NCI-H524 (cell line): ENCODE data around the gene GRIK2.

Experiments
- DNase-seq, 2 experiments: peaks; one replicate each; lab custom pipeline; 2025; lab: John Stamatoyannopoulos, UW

GRIK2 gene

GRCh38 chr6:101400326-101401135, 7.0 kb downstream of the GRIK2 start:
- DNase-seq = peak in 1 of 2 experiments; percentile 20

GRCh38 chr6:101401171-101401570, 7.7 kb downstream of the GRIK2 start:
- DNase-seq = no peak

- DNase-seq = peak in 1 of 2 experiments; percentile 64
Measured at GRCh38 chr6:101401792-101402621, 8.5 kb downstream of the GRIK2 start.

GRCh38 chr6:101402622-101403031, 9.1 kb downstream of the GRIK2 start:
- DNase-seq = peak in 1 of 2 experiments; percentile 45

GRCh38 chr6:101403216-101403945, 9.9 kb downstream of the GRIK2 start:
- no peak for DNase-seq

GRCh38 chr6:101404775-101405174, 11.3 kb downstream of the GRIK2 start:
- DNase-seq = no peak

GRCh38 chr6:101413773-101414172, 20.3 kb downstream of the GRIK2 start:
- no peak for DNase-seq

GRCh38 chr6:101417900-101418299, 24.4 kb downstream of the GRIK2 start:
- DNase-seq = no peak

GRCh38 chr6:101422251-101422650, 28.7 kb downstream of the GRIK2 start:
- no peak for DNase-seq

- DNase-seq = no peak
Measured at GRCh38 chr6:101422811-101423210, 29.3 kb downstream of the GRIK2 start.

- DNase-seq = no peak
Measured at GRCh38 chr6:101429270-101429669, 35.8 kb downstream of the GRIK2 start.

- no peak for DNase-seq
Measured at GRCh38 chr6:101429845-101430244, 36.3 kb downstream of the GRIK2 start.

GRCh38 chr6:101433141-101433540, 39.6 kb downstream of the GRIK2 start:
- DNase-seq = no peak

- DNase-seq = no peak
Measured at GRCh38 chr6:101434601-101435000, 41.1 kb downstream of the GRIK2 start.

GRCh38 chr6:101435038-101435437, 41.5 kb downstream of the GRIK2 start:
- no peak for DNase-seq

- no peak for DNase-seq
Measured at GRCh38 chr6:101439790-101440189, 46.3 kb downstream of the GRIK2 start.

GRCh38 chr6:101443315-101443714, 49.8 kb downstream of the GRIK2 start:
- DNase-seq = no peak

GRCh38 chr6:101444717-101445116, 51.2 kb downstream of the GRIK2 start:
- no peak for DNase-seq

GRCh38 chr6:101445527-101445926, 52.0 kb downstream of the GRIK2 start:
- no peak for DNase-seq

GRCh38 chr6:101450901-101451300, 57.4 kb downstream of the GRIK2 start:
- DNase-seq = no peak

GRCh38 chr6:101451981-101452380, 58.5 kb downstream of the GRIK2 start:
- DNase-seq = peak in 1 of 2 experiments; percentile 43

GRCh38 chr6:101453221-101453620, 59.7 kb downstream of the GRIK2 start:
- DNase-seq = peak; percentile 59 to 87
